HG03521 (cell line): ENCODE results near the gene GFY.
A peak's percentile ranks its signal among the peaks of the same experiment; 100 is the strongest.
"Not testable (repeated sequence)": the region's sequence is repeated elsewhere in the genome, so short reads cannot be mapped to it uniquely, and the experiment has no call there.

Experiments
- ATAC-seq: cut with Tn5 transposase; IDR thresholded peaks from one replicate; pipeline ENCODE4 v1.9.1; 2021; ENCODE audit warnings: mild to moderate bottlenecking, moderate library complexity; ENCODE audit not compliant: unreplicated experiment

Gene GFY

GRCh38 chr19:49443366-49444099, 18.3 kb downstream of the GFY start:
- peak; percentile 74 for ATAC-seq

GRCh38 chr19:49444100-49444700, 19.0 kb downstream of the GFY start:
- not testable (repeated sequence) for ATAC-seq

- no peak for ATAC-seq
These were observed 20.8 kb downstream of the GFY start for GRCh38 chr19:49445997-49446396.

- ATAC-seq: no peak
These were observed 22.6 kb downstream of the GFY start for GRCh38 chr19:49447485-49448431.

GRCh38 chr19:49448432-49448786, 23.2 kb downstream of the GFY start:
- ATAC-seq: no peak

GRCh38 chr19:49450405-49450804, 25.2 kb downstream of the GFY start:
- no peak for ATAC-seq

- ATAC-seq: peak; percentile 50
These were observed 26.4 kb downstream of the GFY start, which contains the start of gene PIH1D1 for GRCh38 chr19:49451430-49452181. Gene PIH1D1, minus strand, starts transcription at chr19:49451814. Its CDS starts 240 bp downstream, at chr19:49451574.

- peak; percentile 81 for ATAC-seq
These were observed 28.0 kb downstream of the GFY start, which contains the start of gene ALDH16A1 for GRCh38 chr19:49453013-49453756. Gene ALDH16A1, plus strand, starts transcription at chr19:49453225. Its CDS starts 107 bp downstream, at chr19:49453332.

- ATAC-seq: no peak
These were observed 28.6 kb downstream of the GFY start for GRCh38 chr19:49453757-49454240.

- ATAC-seq: no peak
These were observed 30.6 kb downstream of the GFY start for GRCh38 chr19:49455773-49456172.

- ATAC-seq: no peak
These were observed 31.1 kb downstream of the GFY start for GRCh38 chr19:49456326-49456725.

- no peak for ATAC-seq
These were observed 33.3 kb downstream of the GFY start for GRCh38 chr19:49458567-49458903.

GRCh38 chr19:49459388-49459787, 34.2 kb downstream of the GFY start:
- ATAC-seq: no peak

- not testable (repeated sequence) for ATAC-seq
These were observed 35.9 kb downstream of the GFY start for GRCh38 chr19:49461130-49461529.

GRCh38 chr19:49461656-49462055, 36.5 kb downstream of the GFY start:
- no peak for ATAC-seq

GRCh38 chr19:49462492-49462891, 37.3 kb downstream of the GFY start:
- no peak for ATAC-seq

- no peak for ATAC-seq
These were observed 39.0 kb downstream of the GFY start for GRCh38 chr19:49463960-49464740.

- no peak for ATAC-seq
These were observed 40.2 kb downstream of the GFY start for GRCh38 chr19:49465371-49465770.

- ATAC-seq: no peak
These were observed 43.0 kb downstream of the GFY start for GRCh38 chr19:49468199-49468598.
